ENCODE data around the gene ATP8B3.

DNA sequence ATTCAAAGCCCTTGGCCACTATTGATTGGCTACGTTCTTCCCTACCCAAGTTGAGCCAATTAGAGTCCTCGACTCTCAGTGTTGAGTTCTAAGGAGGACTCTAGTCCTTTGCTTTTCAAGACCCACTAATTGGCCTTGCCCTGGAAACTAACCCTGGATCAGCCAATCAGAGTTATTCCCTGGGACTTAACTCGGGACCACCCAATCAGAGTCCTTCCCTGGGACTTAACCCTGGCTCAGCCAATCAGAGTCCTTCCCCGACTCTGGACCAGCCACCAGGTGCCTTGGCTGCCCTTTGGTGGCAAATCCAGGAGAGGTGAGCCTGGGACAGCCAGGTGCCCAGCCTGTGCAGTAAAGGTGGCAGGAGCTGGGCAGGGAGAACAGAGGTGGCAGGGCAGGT, 28.7 kb downstream of the ATP8B3 start:
- TF ChIP-seq RFX1 (IDR thresholded peaks at IDR 0.05) = no peak
- TF ChIP-seq SOX5 (CRISPR knock-in tag; IDR thresholded peaks at IDR 0.05; ENCODE audit: borderline replicate concordance) = no peak
- TF ChIP-seq, protein P1, sequence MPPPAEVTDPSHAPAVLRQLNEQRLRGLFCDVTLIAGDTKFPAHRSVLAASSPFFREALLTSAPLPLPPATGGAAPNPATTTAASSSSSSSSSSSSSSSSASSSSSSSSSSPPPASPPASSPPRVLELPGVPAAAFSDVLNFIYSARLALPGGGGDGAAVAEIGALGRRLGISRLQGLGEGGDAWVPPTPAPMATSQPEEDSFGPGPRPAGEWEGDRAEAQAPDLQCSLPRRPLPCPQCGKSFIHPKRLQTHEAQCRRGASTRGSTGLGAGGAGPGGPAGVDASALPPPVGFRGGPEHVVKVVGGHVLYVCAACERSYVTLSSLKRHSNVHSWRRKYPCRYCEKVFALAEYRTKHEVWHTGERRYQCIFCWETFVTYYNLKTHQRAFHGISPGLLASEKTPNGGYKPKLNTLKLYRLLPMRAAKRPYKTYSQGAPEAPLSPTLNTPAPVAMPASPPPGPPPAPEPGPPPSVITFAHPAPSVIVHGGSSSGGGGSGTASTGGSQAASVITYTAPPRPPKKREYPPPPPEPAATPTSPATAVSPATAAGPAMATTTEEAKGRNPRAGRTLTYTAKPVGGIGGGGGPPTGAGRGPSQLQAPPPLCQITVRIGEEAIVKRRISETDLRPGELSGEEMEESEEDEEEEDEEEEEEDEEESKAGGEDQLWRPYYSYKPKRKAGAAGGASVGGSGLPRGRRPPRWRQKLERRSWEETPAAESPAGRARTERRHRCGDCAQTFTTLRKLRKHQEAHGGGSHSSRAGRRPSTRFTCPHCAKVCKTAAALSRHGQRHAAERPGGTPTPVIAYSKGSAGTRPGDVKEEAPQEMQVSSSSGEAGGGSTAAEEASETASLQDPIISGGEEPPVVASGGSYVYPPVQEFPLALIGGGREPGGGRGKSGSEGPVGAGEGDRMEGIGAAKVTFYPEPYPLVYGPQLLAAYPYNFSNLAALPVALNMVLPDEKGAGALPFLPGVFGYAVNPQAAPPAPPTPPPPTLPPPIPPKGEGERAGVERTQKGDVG (CRISPR knock-in tag; IDR thresholded peaks at IDR 0.05; ENCODE audit: borderline replicate concordance) = no peak
- TF ChIP-seq, protein P2, sequence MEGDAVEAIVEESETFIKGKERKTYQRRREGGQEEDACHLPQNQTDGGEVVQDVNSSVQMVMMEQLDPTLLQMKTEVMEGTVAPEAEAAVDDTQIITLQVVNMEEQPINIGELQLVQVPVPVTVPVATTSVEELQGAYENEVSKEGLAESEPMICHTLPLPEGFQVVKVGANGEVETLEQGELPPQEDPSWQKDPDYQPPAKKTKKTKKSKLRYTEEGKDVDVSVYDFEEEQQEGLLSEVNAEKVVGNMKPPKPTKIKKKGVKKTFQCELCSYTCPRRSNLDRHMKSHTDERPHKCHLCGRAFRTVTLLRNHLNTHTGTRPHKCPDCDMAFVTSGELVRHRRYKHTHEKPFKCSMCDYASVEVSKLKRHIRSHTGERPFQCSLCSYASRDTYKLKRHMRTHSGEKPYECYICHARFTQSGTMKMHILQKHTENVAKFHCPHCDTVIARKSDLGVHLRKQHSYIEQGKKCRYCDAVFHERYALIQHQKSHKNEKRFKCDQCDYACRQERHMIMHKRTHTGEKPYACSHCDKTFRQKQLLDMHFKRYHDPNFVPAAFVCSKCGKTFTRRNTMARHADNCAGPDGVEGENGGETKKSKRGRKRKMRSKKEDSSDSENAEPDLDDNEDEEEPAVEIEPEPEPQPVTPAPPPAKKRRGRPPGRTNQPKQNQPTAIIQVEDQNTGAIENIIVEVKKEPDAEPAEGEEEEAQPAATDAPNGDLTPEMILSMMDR (CRISPR knock-in tag; IDR thresholded peaks at IDR 0.05) = no peak
- TF ChIP-seq CREB1 (IDR thresholded peaks at IDR 0.05) = no peak
- TF ChIP-seq CREB1 (CRISPR knock-in tag; IDR thresholded peaks at IDR 0.05) = no peak
- no peak for TF ChIP-seq JUN (CRISPR knock-in tag; IDR thresholded peaks at IDR 0.05)
- TF ChIP-seq ASH2L (IDR thresholded peaks at IDR 0.05; ENCODE audit: insufficient read length, low read depth, low read length) = no peak
- no peak for TF ChIP-seq ZNF652 (CRISPR knock-in tag; IDR thresholded peaks at IDR 0.05; ENCODE audit: borderline replicate concordance, low read depth)
- no peak for TF ChIP-seq SMC3 (IDR thresholded peaks at IDR 0.05; ENCODE audit: low read length)
- no peak for TF ChIP-seq KLF11 (CRISPR knock-in tag; IDR thresholded peaks at IDR 0.05)
- TF ChIP-seq CEBPG (CRISPR knock-in tag; IDR thresholded peaks at IDR 0.05) = no peak
- TF ChIP-seq, protein P3, sequence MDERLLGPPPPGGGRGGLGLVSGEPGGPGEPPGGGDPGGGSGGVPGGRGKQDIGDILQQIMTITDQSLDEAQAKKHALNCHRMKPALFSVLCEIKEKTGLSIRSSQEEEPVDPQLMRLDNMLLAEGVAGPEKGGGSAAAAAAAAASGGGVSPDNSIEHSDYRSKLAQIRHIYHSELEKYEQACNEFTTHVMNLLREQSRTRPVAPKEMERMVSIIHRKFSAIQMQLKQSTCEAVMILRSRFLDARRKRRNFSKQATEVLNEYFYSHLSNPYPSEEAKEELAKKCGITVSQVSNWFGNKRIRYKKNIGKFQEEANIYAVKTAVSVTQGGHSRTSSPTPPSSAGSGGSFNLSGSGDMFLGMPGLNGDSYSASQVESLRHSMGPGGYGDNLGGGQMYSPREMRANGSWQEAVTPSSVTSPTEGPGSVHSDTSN (CRISPR knock-in tag; IDR thresholded peaks at IDR 0.05) = no peak
